Panc1 (cell line): ENCODE data around the gene PPM1N.

Experiments used
- CTCF ChIP-seq: fragments of 450-650 bp; IDR thresholded peaks from 2 replicates; pipeline ENCODE4 v1.5.1; 2017; ENCODE audit warnings: mild to moderate bottlenecking
- POLR2AphosphoS5 ChIP-seq: IDR thresholded peaks from 2 replicates; pipeline ENCODE4 v1.6.1; 2012; ENCODE audit warnings: mild to moderate bottlenecking, low read depth, low read length, moderate library complexity
- REST ChIP-seq, 2 experiments: IDR thresholded peaks; 2 replicates each; pipeline ENCODE4 v1.6.1; 2011 to 2012; ENCODE audit warnings: low read depth in 2 of 2, control low read depth in 1 of 2, low read length in 1 of 2, mild to moderate bottlenecking in 1 of 2, moderate library complexity in 1 of 2; ENCODE audit not compliant: insufficient read depth in 1 of 2
- SIN3A ChIP-seq: IDR thresholded peaks from 2 replicates; pipeline ENCODE4 v1.6.1; 2012; ENCODE audit warnings: low read depth, mild to moderate bottlenecking, low read length, moderate library complexity, borderline replicate concordance; ENCODE audit not compliant: insufficient read depth
- TCF7L2 ChIP-seq: IDR thresholded peaks from 2 replicates; pipeline ENCODE4 v1.6.1; 2011; ENCODE audit warnings: mild to moderate bottlenecking, low read depth, low read length, inconsistent platforms

DNA sequence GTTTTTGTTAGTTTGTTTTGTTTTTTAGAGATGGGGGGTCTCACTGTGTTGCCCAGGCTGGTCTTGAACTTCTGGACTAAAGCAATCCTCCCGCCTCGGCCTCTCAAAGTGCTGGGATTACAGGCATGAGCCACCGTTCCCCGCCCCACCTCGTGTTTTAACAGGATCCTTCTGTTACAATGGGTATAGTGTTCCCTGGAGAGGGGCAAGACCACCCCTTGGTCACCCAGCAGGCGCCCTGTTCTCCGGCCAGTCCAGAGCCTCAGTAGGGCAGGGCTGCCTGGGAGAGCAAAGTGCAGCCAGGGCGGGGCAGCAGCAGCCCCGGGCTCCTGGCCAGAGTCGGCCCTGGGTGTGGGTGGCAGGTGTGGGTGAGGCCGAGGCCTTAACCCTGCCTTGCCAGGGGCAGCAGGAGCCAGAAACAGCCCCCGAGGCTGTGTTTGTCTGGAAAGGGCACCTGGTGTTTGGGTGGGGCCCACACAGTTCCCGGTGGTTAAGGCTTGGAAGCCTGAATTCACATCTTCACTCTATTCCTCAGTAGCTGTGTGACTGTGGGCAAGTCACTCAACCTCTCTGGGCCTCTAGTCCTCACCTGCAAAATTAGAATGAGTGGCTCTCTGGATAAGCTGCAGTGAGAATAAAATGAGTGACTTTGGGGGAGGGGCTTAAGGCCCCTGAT is 16.3 kb downstream of the PPM1N start:
- TF ChIP-seq CTCF (no peak), POLR2AphosphoS5 (no peak), SIN3A (no peak), TCF7L2 (no peak), REST (IDR thresholded peaks at IDR 0.05; ENCODE audit: insufficient read depth in 1 of 2, low read depth in 2 of 2, low read length in 1 of 2) (no peak)
